Neural progenitor cell (in vitro differentiated cells): ENCODE measurements around the gene RAB11FIP2. TPM values are rescaled to one million over a fixed set of nuclear protein-coding genes. Genes with fewer than 3 reads are reported as not detected.
A peak's percentile ranks its signal among the peaks of the same experiment; 100 is the strongest.

Experiments used
- DNase-seq: peaks from one replicate; pipeline ENCODE4 v3.0.0-alpha.2; 2016; ENCODE audit warnings: low spot score
- H2AFZ ChIP-seq: fragments of 200-600 bp; sonication (generic); replicated peaks from 2 replicates; pipeline ENCODE4 v1.6.1; 2016; ENCODE audit warnings: antibody characterized with exemption
- H3F3A ChIP-seq: fragments of 200-600 bp; sonication (generic); 2 replicates; pipeline ENCODE4 v1.6.1; 2016; ENCODE audit warnings: antibody characterized with exemption, low read depth
- H3K27ac ChIP-seq: fragments of 200-600 bp; sonication (generic); 2 replicates; pipeline ENCODE4 v1.5.1; 2016; ENCODE audit warnings: mild to moderate bottlenecking
- H3K27me3 ChIP-seq: fragments of 200-600 bp; sonication (generic); 2 replicates; pipeline ENCODE4 v1.6.1; 2016; ENCODE audit warnings: mild to moderate bottlenecking, moderate library complexity
- H3K36me3 ChIP-seq: fragments of 200-600 bp; sonication (generic); 2 replicates; pipeline ENCODE4 v1.5.1; 2016
- H3K4me1 ChIP-seq: fragments of 200-600 bp; sonication (generic); 2 replicates; pipeline ENCODE4 v1.6.1; 2016; ENCODE audit warnings: mixed run types
- H3K4me2 ChIP-seq: fragments of 200-600 bp; sonication (generic); 2 replicates; pipeline ENCODE4 v1.6.1; 2016
- H3K4me3 ChIP-seq: fragments of 200-600 bp; sonication (generic); 2 replicates; pipeline ENCODE4 v1.5.1; 2016
- H3K79me2 ChIP-seq: fragments of 200-600 bp; sonication (generic); 2 replicates; pipeline ENCODE4 v1.6.1; 2016; ENCODE audit warnings: low read depth
- H3K9ac ChIP-seq: fragments of 200-600 bp; sonication (generic); 2 replicates; pipeline ENCODE4 v1.6.1; 2016
- H3K9me3 ChIP-seq: fragments of 200-600 bp; sonication (generic); 2 replicates; pipeline ENCODE4 v1.5.1; 2016; ENCODE audit warnings: low read depth
- H4K20me1 ChIP-seq: fragments of 200-600 bp; sonication (generic); 2 replicates; pipeline ENCODE4 v1.6.1; 2016; ENCODE audit warnings: low read depth
- H3K27ac Mint-ChIP-seq: 3 replicates; pipeline ENCODE4 v1.8.0; 2021; ENCODE audit warnings: mixed read lengths
- H3K27me3 Mint-ChIP-seq: 2 replicates; pipeline ENCODE4 v1.8.0; 2022; ENCODE audit warnings: low read depth, mild to moderate bottlenecking, inconsistent platforms, moderate library complexity, mixed read lengths; ENCODE audit not compliant: insufficient read depth
- H3K36me3 Mint-ChIP-seq: 3 replicates; pipeline ENCODE4 v1.8.0; 2021; ENCODE audit warnings: mixed read lengths
- H3K4me1 Mint-ChIP-seq: 3 replicates; pipeline ENCODE4 v1.8.0; 2021; ENCODE audit warnings: mixed read lengths
- H3K4me3 Mint-ChIP-seq: 3 replicates; pipeline ENCODE4 v1.8.0; 2021; ENCODE audit warnings: mild to moderate bottlenecking, moderate library complexity, mixed read lengths
- H3K9me3 Mint-ChIP-seq: 3 replicates; pipeline ENCODE4 v1.8.0; 2020; ENCODE audit warnings: mixed read lengths
- CTCF ChIP-seq: fragments of 200-600 bp; sonication (generic); IDR thresholded peaks from 2 replicates; pipeline ENCODE4 v1.5.1; 2017; ENCODE audit warnings: antibody characterized with exemption, mild to moderate bottlenecking
- EZH2 ChIP-seq: fragments of 200-600 bp; sonication (generic); IDR thresholded peaks from 2 replicates; pipeline ENCODE4 v1.6.1; 2017; ENCODE audit warnings: antibody characterized with exemption, mild to moderate bottlenecking, moderate library complexity
- EZH2phosphoT487 ChIP-seq: fragments of 200-600 bp; sonication (generic); IDR thresholded peaks from 2 replicates; pipeline ENCODE4 v1.6.1; 2017; ENCODE audit warnings: antibody characterized with exemption
- total RNA-seq: library from RNA; depleted of rRNA; stranded (reverse); fragments of >200 nt; gene quantifications from 2 replicates; pipeline ENCODE4 v1.2.3, GENCODE V29; 2015; ENCODE audit warnings: low replicate concordance

RAB11FIP2 gene
- total RNA-seq, 1 donor from 2014 or later: 50.7 TPM

- Histone ChIP-seq H4K20me1 (no peaks in the 10 kb centered on the region), H3K4me1 (peaks cover 29% of the 10 kb centered on the region), H3K4me3 (no peak overlapping the region), H3K27ac (no peak overlapping the region), H3K9ac (no peak overlapping the region), H2AFZ (no peak overlapping the region), H3K36me3 (peaks cover 9% of the 10 kb centered on the region), H3F3A (peaks cover 2% of the 10 kb centered on the region), H3K79me2 (no peaks in the 10 kb centered on the region), H3K27me3 (no peaks in the 10 kb centered on the region), H3K4me2 (no peak overlapping the region), H3K9me3 (no peaks in the 10 kb centered on the region)
- no peak for DNase-seq
- H3K4me3 Mint-ChIP-seq: no peak overlapping the region
- TF ChIP-seq EZH2phosphoT487 (no peak), CTCF (no peak), EZH2 (no peak)
- no peaks in the 10 kb centered on the region for H3K9me3 Mint-ChIP-seq
- H3K4me1 Mint-ChIP-seq: peaks cover 12% of the 10 kb centered on the region
- peaks cover 20% of the 10 kb centered on the region for H3K36me3 Mint-ChIP-seq
- H3K27ac Mint-ChIP-seq: no peak overlapping the region
- no peaks in the 10 kb centered on the region for H3K27me3 Mint-ChIP-seq
Observed at GRCh38 chr10:118007773-118008172, 39.0 kb downstream of the RAB11FIP2 start.

- Mint-ChIP-seq H3K4me3 (no peak overlapping the region), H3K9me3 (no peaks in the 10 kb centered on the region), H3K36me3 (peaks cover 25% of the 10 kb centered on the region), H3K27me3 (no peaks in the 10 kb centered on the region), H3K4me1 (peaks cover 7% of the 10 kb centered on the region), H3K27ac (no peak overlapping the region)
- Histone ChIP-seq H3F3A (no peaks in the 10 kb centered on the region), H3K4me3 (no peak overlapping the region), H3K9ac (no peak overlapping the region), H3K9me3 (no peaks in the 10 kb centered on the region), H3K27me3 (no peaks in the 10 kb centered on the region), H4K20me1 (no peaks in the 10 kb centered on the region), H3K4me2 (no peak overlapping the region), H3K27ac (no peak overlapping the region), H3K4me1 (peaks cover 16% of the 10 kb centered on the region), H3K79me2 (no peaks in the 10 kb centered on the region), H3K36me3 (peaks cover 8% of the 10 kb centered on the region), H2AFZ (no peak overlapping the region)
- no peak for DNase-seq
- no peak for TF ChIP-seq EZH2phosphoT487
Observed at GRCh38 chr10:118003126-118003525, 43.6 kb downstream of the RAB11FIP2 start.

- Mint-ChIP-seq H3K4me1 (peaks cover 5% of the 10 kb centered on the region), H3K4me3 (no peak overlapping the region), H3K9me3 (no peaks in the 10 kb centered on the region), H3K27ac (no peak overlapping the region), H3K27me3 (no peaks in the 10 kb centered on the region), H3K36me3 (peaks cover 20% of the 10 kb centered on the region)
- H3K9ac ChIP-seq: no peak overlapping the region
- H3K27me3 ChIP-seq: no peaks in the 10 kb centered on the region
- H3K27ac ChIP-seq: no peak overlapping the region
- peaks cover 22% of the 10 kb centered on the region for H3K4me1 ChIP-seq
- no peaks in the 10 kb centered on the region for H3K79me2 ChIP-seq
- no peak for TF ChIP-seq CTCF
- no peak for TF ChIP-seq EZH2
- no peak for TF ChIP-seq EZH2phosphoT487
- no peaks in the 10 kb centered on the region for H3K9me3 ChIP-seq
- no peak overlapping the region for H3K4me2 ChIP-seq
- H3F3A ChIP-seq: no peaks in the 10 kb centered on the region
- H2AFZ ChIP-seq: no peak overlapping the region
- H3K4me3 ChIP-seq: no peak overlapping the region
- H3K36me3 ChIP-seq: peaks cover 4% of the 10 kb centered on the region
- no peak for DNase-seq
- no peaks in the 10 kb centered on the region for H4K20me1 ChIP-seq
Observed at GRCh38 chr10:118002581-118002980, 44.2 kb downstream of the RAB11FIP2 start.

GRCh38 chr10:117997673-117998072 is 49.1 kb downstream of the RAB11FIP2 start:
- Mint-ChIP-seq H3K27ac (no peak overlapping the region), H3K4me3 (no peak overlapping the region), H3K9me3 (no peaks in the 10 kb centered on the region), H3K36me3 (peaks cover 13% of the 10 kb centered on the region), H3K27me3 (no peaks in the 10 kb centered on the region), H3K4me1 (peaks cover 7% of the 10 kb centered on the region)
- Histone ChIP-seq H2AFZ (no peak overlapping the region), H3F3A (no peaks in the 10 kb centered on the region), H3K36me3 (no peaks in the 10 kb centered on the region), H3K4me3 (no peak overlapping the region), H3K79me2 (no peaks in the 10 kb centered on the region), H3K4me1 (peaks cover 15% of the 10 kb centered on the region), H3K9ac (no peak overlapping the region), H4K20me1 (no peaks in the 10 kb centered on the region), H3K27ac (no peak overlapping the region), H3K4me2 (peak overlapping the region; percentile 19), H3K9me3 (no peaks in the 10 kb centered on the region), H3K27me3 (no peaks in the 10 kb centered on the region)
- no peak for DNase-seq
- TF ChIP-seq CTCF (no peak), EZH2phosphoT487 (no peak), EZH2 (no peak)
